Measurements from ENCODE around the gene SEMA3C.

- TF ChIP-seq CTCF (conservative IDR thresholded peaks at IDR 0.05; ENCODE audit: low read length) (no peak), EZH2phosphoT487 (IDR thresholded peaks at IDR 0.05; ENCODE audit: borderline replicate concordance) (no peak)
Observed at GRCh38 chr7:80924090-80924489, 5.2 kb upstream of the SEMA3C start.

All from Loucy (cell line).